NCI-H128 (cell line): ENCODE measurements around the gene PBX4.

Source experiments
- DNase-seq: peaks from one replicate; lab custom pipeline; 2025; ENCODE audit not compliant: unreplicated experiment; lab: John Stamatoyannopoulos, UW

PBX4 gene

DNA sequence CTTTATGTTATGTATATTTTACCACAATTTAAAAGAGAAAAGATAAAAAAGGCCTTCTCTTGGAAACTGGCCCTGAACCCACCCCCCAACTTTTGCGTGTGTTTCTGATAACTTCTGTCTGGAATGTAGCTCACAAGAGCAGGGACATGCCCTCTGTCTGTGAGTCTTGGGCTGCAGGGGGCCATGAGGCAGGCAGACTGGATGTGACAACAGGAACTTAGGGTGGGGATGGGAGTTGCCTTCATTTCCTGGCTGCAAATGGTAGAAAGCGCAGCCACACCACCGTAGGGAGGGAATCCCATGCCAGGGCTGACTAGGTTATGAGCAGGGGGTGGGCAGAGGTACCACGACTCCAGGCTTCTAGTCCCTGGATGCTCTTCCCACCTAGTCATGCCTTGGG is 58.6 kb downstream of the PBX4 start:
- no peak for DNase-seq

DNA sequence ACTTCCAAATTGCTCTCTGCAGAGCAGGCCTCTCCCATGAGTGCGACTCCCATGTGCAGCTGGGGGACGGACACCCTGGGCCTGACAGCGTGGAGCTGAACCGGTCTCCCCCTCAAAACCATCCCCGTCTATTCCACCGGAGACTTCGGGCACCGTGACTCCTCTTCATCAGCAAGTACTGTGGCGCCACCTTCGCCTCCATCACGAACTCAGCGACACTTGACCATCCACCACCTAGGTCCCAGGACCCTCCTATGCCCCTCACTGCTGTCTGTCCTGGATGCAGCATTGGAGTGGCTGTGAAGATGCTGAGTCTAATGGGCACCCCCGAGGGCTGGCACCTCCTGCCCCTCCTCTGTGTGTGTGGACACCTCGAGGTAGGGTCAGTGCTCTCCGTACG is 59.9 kb downstream of the PBX4 start:
- DNase-seq = no peak

DNA sequence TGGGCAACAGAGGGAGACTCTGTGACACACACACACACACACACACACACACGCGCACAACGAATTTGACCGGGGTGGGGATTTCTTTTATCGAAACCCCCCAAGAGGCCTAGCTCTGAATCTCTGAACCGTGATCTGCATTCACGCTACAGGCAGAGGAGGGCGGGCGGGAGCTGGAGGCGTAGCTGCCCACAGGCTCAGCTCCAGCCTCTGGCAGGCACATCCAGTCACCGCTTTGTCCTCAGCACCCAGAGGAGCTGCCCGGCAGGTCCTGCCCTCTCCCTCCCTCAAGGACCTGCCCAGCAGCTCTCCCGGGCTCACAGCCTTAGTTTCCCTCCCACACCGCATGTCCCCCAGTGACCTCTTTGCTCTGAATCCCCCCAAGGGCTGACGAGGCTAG is 60.4 kb downstream of the PBX4 start:
- DNase-seq = no peak

DNA sequence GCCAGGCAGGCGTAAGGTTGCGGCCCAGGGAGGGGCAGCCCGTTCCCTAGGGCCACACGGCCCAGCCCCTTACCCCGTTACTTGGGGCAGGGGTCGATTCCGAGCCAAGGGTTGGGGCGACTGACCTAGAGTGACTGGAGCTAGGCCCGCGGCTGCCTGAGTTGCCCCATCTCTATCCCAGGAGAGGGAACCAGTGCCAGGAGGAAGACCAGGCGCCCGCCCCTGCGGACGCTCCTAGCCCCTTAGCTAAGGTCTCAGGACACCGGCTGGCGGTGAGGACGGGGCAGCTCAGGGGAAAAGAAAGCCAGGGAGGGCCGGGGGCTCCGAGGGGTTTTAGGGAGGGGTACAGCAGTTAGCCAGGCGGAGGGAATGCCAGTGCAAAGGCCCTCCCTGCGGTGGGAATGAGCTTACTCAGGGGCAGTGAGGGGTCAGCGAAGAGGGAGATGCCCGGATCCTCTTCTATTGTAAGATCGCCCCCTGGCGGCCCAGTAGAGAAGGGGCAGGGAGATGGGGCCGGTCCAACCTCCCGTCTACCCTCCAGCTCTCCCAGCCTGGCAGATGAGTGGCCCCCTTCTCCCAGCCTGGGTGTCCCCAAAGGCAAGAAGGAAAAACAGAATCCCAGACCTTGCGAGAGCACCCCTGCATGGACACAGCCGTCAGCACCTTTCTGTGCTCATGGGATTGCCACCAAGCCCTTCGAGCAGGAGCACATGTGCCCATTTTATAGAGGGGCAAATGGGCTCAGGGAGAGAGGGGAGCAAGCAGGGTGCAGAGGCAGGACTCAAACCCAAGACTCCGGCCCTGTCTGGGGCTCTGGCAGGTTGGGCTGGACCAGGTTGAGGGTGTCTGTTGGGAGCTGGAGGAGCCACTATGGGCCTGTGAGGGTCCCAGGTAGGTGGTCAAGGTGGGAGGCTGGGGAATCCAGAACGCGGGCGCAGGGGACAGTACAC is 64.1 kb downstream of the PBX4 start:
- no peak for DNase-seq

DNA sequence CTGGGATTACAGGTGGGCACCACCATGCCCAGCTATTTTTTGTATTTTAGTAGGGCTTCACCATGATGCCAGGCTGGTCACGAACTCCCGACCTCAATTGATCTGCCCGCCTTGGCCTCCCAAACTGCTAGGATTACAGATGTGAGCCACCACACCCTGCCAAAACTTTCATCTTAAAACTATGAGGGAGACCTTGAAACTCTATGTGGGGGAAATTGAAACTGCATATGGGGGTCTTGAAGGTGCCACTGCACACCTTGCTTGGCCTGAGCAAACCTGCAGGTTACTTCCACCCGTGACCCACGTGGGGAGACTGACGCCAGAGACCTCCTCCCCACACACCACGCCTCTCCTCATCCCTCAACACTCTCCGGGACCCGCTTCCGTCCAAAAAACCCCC is 64.8 kb downstream of the PBX4 start:
- DNase-seq = no peak

DNA sequence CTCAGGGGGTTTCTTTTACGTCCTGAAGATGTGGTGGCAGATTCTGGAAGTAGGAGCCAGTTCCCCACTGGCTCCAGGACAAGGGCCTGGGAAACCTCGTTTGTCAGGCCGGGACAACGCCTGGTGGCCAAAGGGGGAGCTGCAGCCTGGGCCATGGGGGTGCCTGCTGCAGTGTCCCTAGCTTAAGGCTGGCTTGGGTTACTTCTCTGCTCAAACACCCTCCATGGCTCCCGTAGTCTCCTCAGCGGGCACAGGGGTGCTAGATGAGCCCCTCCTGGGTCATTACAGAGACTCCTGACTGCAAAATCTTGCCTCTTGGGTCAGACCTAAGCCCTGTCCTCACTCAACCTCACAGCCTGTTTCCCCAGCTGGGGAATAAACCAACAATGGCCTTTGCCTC is 65.7 kb downstream of the PBX4 start:
- no peak for DNase-seq

DNA sequence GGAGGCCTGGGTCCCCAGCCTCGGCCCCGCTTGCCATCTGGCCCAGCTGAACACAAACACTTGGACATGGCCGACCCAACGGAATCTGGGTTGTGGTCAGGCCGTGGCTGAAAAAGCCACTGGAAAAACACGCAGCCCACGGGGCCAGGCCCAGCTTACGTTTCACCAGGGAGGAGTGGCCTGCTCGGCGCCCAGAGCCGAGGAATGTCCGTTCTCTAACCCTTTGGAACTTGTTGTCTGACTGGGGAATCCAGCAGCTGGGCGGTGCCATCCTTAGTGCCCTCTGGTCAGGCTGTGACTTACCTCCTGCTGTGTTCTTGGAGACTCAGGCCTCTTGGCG is 66.7 kb downstream of the PBX4 start:
- DNase-seq = no peak

DNA sequence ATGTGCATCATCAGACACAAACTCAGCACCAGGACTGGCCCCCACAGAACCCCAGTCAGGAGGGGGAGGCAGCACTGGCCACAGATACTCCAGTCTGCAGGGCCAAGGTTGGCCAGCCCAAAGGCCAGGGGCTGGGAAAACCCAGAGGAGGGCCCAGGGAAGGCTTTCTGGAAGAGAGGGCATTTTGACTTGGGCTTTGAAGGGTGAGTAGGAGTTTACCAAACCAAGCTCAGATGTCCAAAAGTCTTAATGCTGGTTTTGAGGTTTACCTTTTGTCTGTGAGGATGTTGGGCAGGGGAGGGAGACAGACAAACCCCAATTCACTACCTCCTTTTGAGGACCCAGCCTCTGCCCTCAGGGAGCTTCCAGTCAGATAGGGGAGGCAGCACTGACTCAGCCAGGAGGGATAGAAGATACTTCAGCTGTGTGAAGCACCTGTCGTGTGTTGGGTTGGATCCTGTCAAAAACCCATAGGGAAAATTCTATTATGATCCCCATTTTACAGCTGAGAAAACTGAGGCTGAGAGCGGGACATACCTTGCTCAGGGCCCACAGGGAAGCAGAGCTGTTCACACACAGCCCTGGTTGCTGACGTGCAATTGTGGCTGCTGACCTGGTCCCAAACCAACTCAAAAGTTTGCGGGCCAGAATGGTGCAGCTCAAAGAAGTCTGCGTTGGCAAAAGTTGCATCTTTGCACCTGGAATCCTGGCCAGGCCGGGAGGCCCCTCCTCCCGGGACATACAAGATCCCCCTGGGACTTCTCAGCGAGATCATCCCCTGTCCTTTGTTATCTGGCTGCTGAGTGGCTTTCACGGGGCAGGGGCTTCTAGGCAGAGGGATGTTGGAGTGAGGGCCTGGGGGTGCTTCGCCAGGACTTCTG is 67.3 kb downstream of the PBX4 start:
- no peak for DNase-seq

DNA sequence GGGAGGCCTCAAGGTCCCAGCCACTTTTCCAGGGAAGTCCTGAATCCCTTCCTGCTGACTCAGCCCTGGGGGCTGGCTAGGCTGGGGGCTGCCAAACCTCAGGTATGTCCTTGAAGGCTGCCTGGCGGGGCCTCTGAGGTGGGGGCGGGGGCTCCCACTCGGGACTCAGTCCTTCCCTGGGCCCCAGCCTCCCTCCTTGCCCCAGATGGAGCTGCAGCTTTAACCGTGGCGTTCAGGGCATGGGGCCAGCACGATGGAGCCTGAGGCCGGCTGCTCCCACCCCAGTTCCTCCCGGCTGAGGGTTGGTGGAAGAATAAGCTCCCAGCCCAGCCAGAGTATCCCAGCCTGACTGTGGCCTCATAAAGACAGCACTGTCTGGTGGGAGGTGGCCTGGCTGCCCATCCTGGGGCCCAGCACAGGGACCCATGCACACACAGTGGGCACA is 68.0 kb downstream of the PBX4 start:
- no peak for DNase-seq

DNA sequence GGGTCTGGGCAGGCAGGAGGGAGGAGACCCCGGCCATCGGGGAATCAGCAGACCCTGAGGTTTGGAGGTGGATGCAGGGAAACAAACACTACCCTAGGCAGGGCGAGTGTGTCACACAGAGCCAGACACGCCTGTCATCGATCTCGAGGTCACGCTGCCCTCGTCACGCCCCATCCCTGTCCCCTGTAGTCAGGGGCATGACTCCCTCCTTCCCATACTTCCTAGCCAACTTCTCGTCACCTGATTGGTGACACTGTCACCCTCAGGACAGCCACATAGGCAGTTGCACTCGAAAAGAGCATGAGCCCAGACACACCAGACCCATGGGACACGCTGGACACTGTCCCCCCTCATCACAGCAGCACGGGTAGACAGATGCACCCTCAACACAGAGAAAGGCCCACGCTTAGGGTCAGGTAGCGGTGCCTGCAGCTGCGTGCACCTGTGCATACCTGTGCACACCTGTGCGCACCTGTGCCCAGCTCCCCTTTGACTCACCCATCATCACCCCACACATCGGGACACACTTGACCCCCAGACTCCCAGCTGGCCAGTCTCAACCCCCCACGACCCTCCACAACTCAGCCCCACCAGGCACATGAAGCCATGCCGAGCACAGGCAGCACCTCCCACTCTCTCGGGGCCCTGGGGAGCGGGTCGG is 68.6 kb downstream of the PBX4 start:
- no peak for DNase-seq

DNA sequence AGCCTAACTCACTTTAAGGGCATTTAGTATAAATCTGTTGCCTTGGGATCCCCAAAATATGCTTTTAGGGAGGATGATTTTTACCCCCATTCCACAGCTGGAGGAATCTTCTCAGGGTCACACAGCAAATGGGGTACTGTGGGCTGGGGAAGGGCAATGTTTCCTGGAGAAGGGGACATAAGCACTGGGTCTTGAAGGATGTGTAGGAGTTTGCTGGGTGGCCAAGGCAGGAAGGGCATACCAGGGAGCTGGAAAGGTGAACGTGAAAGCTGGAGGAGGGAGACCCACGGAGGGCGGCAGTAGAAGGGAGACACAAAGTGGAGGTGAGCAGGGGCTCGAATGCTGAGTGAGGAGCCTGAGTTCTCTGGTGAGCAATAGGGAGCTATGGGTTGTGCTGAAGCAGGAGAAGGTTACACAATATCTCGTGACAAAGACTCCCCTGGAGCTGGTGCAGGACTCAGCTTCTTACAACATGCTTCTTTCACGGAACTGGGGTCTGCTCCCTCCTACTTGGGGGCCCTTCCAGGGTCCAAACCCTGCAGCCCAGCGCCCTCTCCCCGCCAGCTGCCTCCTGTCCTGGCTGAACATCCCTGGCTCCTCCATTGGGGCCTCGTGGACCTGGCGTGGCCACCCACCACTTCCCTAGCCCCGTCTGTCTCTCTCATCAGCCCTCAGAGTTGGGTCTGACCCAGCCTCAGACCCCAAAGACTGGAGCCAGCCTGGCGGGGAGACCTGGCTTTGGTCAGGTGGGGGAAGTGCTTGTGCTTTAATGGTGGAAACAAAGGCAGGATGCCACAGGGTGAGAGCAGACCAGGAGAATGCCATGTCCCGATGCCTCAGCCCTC is 69.3 kb downstream of the PBX4 start:
- DNase-seq = no peak

DNA sequence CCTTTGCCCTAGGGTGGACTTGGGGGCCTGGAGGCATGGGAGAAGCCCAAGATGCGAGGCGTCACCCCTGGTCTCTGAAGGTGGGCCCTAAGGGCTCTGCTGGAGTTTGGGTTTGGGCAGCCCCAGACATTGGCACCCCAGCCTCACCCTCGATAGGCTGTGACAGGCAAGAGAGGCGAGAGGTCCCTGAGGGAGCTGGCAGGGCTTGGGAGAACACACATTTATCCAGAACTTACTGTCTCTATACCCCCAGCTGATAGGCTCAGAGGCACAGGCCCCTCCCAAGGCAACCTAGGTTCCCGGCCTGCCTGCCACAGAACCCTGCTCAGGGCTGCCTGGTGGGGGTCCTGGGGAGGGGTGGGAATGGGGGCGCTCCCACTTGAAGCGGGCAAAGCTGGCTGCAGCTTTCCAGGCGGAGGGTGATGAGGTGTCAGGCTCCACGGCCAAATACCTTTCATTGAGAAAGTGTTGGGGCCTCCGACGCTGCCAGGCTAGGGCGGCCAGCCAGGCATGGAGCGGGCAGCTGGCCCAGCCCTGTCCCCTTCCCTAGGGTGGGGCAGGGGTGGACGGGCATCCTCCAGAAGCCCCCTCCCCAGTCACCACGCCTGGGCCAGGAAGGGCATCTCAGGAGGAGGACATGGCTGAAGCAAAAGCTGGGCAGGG is 70.7 kb downstream of the PBX4 start:
- no peak for DNase-seq

DNA sequence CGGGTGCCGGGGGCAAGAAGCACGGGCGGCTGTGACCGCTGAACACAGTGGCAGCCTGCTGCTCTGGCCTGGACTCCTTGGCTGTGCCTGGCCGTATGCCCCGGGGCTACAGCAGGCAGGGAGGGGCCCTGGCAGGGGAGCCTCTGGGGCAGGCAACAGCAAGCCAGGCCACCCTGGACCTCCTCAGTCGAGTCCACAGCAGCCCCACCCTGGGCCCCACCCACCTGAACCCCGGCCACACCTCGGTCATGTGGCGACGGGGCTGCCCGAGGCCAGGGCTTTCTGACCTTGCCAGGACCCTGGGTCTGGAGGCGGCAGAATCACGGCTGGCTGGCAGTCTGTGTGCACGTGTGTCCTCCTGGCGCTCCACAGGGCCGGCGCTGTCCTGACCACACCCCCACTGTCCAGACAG is 71.7 kb downstream of the PBX4 start:
- DNase-seq = no peak

DNA sequence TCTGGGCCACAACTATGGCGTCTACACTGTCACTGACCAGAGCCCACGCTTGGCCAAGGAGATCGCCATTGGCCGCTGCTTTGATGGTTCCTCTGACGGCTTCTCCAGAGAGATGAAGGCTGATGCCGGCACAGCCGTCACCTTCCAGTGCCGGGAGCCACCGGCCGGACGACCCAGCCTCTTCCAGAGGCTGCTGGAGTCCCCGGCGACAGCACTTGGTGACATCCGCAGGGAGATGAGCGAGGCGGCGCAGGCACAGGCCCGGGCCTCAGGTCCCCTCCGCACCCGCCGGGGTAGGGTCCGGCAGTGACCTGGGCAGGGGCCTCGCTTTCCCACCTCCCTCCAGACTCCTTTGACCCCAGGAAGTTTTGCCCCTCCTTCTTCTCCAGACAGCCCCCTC is 72.8 kb downstream of the PBX4 start:
- DNase-seq = no peak

DNA sequence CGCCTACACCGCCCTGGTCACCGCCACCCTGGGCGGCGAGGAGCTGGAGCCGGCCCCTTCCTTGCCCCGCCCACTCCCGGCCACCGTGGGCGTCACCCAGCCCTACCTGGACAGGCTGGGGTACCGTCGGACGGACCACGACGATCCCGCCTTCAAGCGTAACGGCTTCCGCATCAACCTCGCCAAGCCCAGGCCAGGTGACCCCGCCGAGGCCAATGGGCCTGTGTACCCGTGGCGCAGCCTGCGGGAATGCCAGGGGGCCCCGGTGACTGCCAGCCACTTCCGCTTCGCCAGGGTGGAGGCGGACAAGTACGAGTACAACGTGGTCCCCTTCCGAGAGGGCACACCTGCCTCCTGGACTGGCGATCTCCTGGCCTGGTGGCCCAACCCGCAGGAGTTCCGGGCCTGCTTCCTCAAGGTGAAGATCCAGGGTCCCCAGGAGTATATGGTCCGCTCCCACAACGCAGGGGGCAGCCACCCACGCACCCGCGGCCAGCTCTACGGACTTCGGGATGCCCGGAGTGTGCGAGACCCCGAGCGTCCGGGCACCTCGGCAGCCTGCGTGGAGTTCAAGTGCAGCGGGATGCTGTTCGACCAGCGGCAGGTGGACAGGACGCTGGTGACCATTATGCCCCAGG is 73.4 kb downstream of the PBX4 start:
- no peak for DNase-seq

DNA sequence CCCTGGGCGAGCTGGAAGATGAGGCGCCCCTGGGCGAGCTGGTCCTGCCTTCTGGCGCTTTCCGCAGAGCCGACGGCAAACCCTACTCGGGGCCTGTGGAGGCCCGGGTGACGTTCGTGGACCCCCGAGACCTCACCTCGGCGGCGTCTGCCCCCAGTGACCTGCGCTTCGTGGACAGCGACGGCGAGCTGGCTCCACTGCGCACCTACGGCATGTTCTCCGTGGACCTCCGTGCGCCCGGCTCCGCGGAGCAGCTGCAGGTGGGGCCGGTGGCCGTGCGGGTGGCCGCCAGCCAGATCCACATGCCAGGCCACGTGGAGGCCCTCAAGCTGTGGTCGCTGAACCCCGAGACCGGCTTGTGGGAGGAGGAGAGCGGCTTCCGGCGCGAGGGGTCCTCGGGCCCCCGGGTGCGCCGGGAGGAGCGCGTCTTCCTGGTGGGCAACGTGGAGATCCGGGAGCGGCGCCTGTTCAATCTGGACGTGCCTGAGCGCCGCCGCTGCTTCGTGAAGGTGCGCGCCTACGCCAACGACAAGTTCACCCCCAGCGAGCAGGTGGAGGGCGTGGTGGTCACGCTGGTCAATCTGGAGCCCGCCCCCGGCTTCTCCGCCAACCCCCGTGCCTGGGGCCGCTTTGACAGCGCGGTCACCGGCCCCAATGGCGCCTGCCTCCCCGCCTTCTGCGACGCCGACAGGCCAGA is 74.1 kb downstream of the PBX4 start:
- no peak for DNase-seq

DNA sequence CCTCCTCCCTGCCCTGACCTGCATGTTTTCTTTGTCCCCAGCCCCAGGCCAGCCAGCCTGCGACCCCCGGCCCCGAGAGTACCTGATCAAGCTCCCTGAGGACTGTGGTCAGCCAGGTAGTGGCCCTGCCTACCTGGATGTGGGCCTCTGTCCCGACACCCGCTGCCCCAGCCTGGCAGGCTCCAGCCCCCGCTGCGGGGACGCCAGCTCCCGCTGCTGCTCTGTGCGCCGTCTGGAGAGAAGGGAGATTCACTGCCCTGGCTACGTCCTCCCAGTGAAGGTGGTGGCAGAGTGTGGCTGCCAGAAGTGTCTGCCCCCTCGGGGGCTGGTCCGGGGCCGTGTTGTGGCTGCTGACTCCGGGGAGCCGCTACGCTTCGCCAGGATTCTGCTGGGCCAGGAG is 74.8 kb downstream of the PBX4 start:
- DNase-seq = no peak

DNA sequence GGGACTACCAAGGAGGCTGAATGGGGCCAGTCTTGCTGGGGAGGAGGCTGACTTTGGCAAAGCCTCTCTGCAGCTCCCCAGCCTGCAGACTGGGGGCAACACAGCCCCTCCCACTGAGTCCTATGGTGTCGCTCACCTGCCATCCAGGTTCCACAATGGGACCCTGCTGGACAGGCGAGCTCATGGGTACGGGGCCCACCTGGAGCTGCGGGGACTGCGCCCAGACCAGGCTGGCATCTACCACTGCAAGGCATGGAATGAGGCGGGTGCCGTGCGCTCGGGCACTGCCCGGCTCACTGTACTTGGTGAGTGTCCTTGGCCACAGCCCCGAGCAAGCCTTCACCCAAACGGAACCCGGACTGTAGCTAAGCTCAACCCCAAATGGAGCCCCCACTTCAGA is 75.4 kb downstream of the PBX4 start:
- DNase-seq = no peak

DNA sequence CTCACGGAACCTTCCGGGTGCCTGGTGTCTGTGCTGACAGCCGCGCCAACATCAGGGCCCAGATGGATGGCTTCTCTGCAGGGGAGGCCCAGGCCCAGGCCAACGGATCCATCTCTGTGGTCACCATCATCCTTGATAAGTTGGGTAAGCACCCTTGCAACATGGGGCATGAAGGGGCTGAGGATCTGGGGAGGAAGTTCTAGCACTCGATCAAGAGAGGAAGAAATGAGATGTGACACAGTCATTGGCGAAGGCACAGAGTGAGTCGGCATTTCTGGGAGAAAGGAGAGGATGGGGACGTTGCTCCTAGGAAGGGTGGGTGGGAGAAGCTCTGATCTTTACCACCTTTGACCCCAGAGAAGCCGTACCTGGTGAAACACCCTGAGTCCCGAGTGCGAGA is 76.0 kb downstream of the PBX4 start:
- no peak for DNase-seq
